Activated naive CD4-positive, alpha-beta T cell treated with anti-CD3 and anti-CD28 coated beads, Interleukin-2, amount 10 ng/mL, durations not matched to agents 7 days and 5 days (primary cell): Measurements from ENCODE around the gene SLC7A6OS.

Experiments used
- CTCF ChIA-PET: fragments of 350-600 bp; sonication (Branson Sonifier 250); formaldehyde crosslinking; loops from one replicate; lab custom pipeline; 2021; ENCODE audit warnings: antibody characterized with exemption; lab: Charles Lee
- DNase-seq: peaks from one replicate; pipeline ENCODE4 v3.0.0-alpha.2; 2020
- H3K27ac Mint-ChIP-seq: one replicate; pipeline ENCODE4 v1.8.0; 2021; ENCODE audit warnings: mild to moderate bottlenecking, moderate library complexity, mixed read lengths
- H3K27me3 Mint-ChIP-seq: one replicate; pipeline ENCODE4 v1.8.0; 2021; ENCODE audit warnings: mild to moderate bottlenecking, mixed read lengths
- H3K36me3 Mint-ChIP-seq: one replicate; pipeline ENCODE4 v1.8.0; 2021; ENCODE audit warnings: mixed read lengths
- H3K4me1 Mint-ChIP-seq: one replicate; pipeline ENCODE4 v1.8.0; 2021; ENCODE audit warnings: mixed read lengths
- H3K4me3 Mint-ChIP-seq: one replicate; pipeline ENCODE4 v1.8.0; 2021; ENCODE audit warnings: mild to moderate bottlenecking, moderate library complexity, mixed read lengths
- H3K9me3 Mint-ChIP-seq: one replicate; pipeline ENCODE4 v1.8.0; 2021; ENCODE audit warnings: mixed read lengths

Gene SLC7A6OS

DNA sequence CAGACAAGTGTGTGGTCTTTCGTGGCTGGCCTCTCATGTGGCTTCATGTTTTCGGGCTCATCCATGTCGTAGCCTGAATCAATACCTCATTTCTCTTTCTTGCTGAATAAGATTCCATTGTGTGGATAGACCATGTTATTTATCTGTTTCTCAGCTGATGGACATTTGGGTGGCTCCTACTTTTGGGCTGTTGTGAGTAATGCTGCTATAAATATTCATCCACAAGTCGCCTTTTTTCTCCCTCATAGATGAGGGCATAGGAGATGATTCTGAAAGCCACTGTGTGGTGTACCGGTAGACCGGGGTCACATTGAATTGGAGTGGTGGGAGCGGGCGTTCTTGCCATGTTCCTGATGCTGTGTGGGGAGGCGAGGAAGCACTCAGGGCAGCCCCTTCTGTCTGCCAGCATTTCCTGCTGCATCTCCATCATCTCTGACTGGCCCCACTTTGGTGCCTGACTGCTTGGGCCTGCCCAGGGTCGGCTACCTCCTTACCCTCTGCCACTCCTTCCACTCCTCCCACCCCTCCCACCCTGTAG, 40.1 kb upstream of the SLC7A6OS start:
- peaks cover 14% of the 10 kb centered on the region for H3K27me3 Mint-ChIP-seq
- no peaks in the 10 kb centered on the region for H3K9me3 Mint-ChIP-seq
- CTCF ChIA-PET, result no interaction called here
- peaks cover 84% of the 10 kb centered on the region for H3K36me3 Mint-ChIP-seq
- H3K4me1 Mint-ChIP-seq, result peaks cover 27% of the 10 kb centered on the region
- H3K27ac Mint-ChIP-seq, result no peak overlapping the region
- DNase-seq, result no peak
- no peak overlapping the region for H3K4me3 Mint-ChIP-seq

DNA sequence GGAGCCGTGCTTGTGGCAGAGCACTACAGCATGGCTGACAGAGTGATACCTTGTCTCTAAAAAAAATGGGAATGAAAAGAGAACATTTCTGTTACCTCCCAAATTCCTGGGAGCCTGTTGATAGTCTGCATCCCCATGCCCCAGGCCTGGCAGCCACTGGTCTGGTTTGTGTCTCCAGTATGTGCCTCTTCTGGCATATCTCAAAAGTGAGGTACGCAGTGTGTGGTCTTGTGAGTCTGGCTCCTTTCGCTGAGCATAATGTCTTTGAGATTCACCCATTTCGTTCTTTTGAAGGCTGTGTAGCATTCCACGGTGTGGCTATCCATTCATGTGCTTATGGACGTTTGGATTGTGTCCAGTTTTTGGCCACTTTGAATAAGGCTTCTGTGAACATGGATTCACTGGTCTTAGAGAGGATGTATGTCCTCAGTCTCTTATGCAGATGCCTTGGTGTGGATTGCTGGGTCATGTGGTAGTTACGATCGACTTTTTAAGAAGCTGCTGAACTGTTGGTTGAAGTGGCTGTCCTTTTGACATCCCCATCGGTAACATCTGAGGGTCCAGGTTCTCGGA, 39.2 kb upstream of the SLC7A6OS start:
- CTCF ChIA-PET, result interaction anchor here (1.0 kb wide), 1 partner anchor 86 kb away, joined by 3 read pairs; no protein-coding TSS in a partner anchor
- H3K4me1 Mint-ChIP-seq, result peaks cover 20% of the 10 kb centered on the region
- DNase-seq, result no peak
- H3K9me3 Mint-ChIP-seq, result no peaks in the 10 kb centered on the region
- no peak overlapping the region for H3K4me3 Mint-ChIP-seq
- H3K27me3 Mint-ChIP-seq, result peaks cover 6% of the 10 kb centered on the region
- peaks cover 79% of the 10 kb centered on the region for H3K36me3 Mint-ChIP-seq
- H3K27ac Mint-ChIP-seq, result no peak overlapping the region

DNA sequence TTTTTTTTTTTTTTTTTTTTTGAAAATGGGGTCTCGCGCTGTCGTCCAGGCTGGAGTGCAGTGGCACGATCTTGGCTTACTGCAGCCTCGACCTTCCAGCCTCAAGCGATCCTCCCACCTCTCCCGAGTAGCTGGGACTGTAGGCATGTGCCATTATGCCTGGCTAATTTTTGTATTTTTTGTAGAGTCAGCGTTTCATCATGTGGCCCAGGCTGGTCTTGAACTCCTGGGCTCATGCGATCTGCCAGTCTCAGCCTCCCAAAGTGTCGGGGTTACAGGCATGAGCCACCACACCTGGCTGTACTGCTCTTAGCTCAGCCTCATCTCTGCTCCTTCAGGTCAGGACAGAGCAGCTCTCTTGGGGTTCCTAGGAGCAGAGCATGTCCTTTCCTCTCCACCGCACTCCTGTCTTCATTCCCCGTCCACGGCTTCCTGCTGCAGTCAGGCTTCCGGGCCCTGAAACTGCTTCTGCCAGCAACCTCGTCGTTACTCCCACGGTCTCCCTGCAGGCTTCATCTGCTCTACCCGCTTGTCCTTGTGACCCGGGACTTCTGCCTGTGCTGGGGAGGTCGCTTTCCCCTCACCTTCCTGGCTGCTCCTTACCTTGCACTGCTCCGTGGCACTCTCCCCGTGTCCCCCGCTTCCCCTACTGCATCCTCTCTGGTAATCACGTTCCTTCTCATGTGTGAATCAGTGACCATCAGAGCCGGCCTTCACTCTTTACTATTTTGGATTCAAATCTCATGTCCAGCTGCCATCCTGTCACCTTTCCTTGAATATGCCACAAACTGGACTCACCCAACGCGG, 38.1 kb upstream of the SLC7A6OS start:
- CTCF ChIA-PET, result interaction anchor here (1.0 kb wide), 1 partner anchor 85 kb away, joined by 3 read pairs; no protein-coding TSS in a partner anchor
- Mint-ChIP-seq H3K4me1 (peaks cover 15% of the 10 kb centered on the region), H3K27me3 (peaks cover 5% of the 10 kb centered on the region), H3K4me3 (no peak overlapping the region), H3K27ac (no peak overlapping the region), H3K9me3 (no peaks in the 10 kb centered on the region), H3K36me3 (peaks cover 71% of the 10 kb centered on the region)
- DNase-seq, result no peak

DNA sequence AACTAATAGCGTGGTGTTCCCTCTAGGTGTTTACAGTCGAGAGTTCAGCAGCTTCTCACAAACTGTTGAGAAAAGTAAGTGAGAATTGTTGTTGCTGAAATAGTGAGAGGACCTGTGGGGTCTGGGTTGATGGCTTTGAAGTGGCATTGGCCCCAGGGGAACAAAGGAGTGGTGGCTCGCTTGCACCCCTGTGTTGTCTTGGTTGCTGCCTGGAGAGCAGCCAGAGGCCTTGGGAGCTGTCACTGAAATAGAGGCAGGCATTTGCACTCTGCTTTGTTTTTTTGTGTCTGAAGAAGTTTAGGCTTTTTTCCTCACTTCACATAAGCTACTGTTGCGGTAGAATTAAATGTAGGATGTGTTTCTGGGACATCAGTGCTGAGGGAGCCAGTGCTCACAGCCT, 36.9 kb upstream of the SLC7A6OS start:
- no peaks in the 10 kb centered on the region for H3K9me3 Mint-ChIP-seq
- H3K4me3 Mint-ChIP-seq, result no peak overlapping the region
- H3K4me1 Mint-ChIP-seq, result peaks cover 13% of the 10 kb centered on the region
- CTCF ChIA-PET, result interaction anchor here (1.1 kb wide), 1 partner anchor 85 kb away, joined by 3 read pairs; no protein-coding TSS in a partner anchor
- no peak overlapping the region for H3K27ac Mint-ChIP-seq
- no peaks in the 10 kb centered on the region for H3K27me3 Mint-ChIP-seq
- DNase-seq, result no peak
- H3K36me3 Mint-ChIP-seq, result peaks cover 67% of the 10 kb centered on the region

DNA sequence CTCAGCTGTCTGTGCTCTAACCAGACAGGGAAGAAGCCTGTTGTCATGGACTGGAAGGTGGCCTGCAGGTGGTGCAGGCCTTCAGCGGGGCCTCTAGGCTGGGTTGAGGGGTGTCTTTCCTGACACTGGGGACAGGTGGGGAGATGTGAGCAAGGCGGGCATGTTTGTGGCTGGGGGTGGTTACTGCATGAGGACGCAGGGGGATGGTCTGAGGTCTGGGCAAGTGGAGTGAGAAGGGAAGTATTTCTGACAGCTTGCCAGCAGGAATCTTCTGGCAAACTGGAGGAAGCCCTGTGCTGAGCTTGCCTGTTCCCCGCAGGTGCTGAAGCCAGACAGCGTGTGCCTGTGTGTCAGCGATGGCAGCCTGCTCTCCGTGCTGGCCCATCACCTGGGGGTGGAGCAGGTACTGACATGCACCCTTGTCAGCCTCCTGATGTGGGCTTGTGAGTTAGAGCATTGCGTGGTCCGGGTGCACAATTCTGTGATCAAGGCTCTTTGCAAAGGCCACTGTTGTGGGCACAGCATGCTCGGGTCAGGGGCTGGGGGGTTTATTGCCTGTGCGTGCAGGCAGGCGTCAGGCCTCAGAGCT, 36.2 kb upstream of the SLC7A6OS start:
- CTCF ChIA-PET, result interaction anchor here (1.1 kb wide), 1 partner anchor 85 kb away, joined by 3 read pairs; no protein-coding TSS in a partner anchor
- no peaks in the 10 kb centered on the region for H3K27me3 Mint-ChIP-seq
- H3K9me3 Mint-ChIP-seq, result no peaks in the 10 kb centered on the region
- H3K4me1 Mint-ChIP-seq, result peaks cover 13% of the 10 kb centered on the region
- H3K36me3 Mint-ChIP-seq, result peaks cover 67% of the 10 kb centered on the region
- DNase-seq, result no peak
- H3K4me3 Mint-ChIP-seq, result no peak overlapping the region
- H3K27ac Mint-ChIP-seq, result no peak overlapping the region

DNA sequence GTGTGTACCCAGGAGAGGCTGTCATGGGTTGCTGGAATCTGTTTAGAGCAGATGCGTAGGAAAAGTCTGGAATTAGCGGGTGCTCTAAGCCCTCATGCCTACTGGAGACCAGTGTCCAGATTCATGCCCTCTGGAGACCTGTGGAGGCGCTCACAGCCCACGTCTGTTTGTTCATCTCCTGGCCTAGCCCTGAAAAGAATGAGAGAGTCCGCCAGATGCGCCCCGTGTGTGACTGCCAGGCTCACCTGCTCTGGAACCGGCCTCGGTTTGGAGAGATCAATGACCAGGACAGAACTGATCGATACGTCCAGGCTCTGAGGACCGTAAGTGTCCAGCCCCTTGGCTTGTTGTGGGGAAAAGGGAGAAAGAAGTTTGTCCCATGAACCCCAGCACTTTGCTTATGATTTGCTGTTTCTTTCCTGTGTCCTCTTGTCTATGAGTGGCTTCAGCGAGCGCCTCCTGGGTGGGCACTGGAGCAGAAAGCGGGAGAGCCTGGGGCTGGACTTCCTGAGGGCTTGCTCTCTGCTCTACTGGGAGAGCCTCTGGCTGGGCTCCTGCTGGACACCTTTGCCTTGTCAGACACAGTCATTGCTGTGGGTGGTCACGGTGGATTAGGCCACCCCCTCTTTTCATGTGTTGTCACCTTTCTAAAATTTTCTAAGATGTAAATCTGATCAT, 35.4 kb upstream of the SLC7A6OS start:
- H3K9me3 Mint-ChIP-seq, result no peaks in the 10 kb centered on the region
- CTCF ChIA-PET, result interaction anchor here (0.8 to 1.7 kb wide), 2 partner anchors 10 to 82 kb away, joined by 3 to 4 read pairs; partner anchors contain the start of gene SLC7A6
- DNase-seq, result no peak
- no peaks in the 10 kb centered on the region for H3K27me3 Mint-ChIP-seq
- H3K36me3 Mint-ChIP-seq, result peaks cover 61% of the 10 kb centered on the region
- H3K4me3 Mint-ChIP-seq, result no peak overlapping the region
- H3K4me1 Mint-ChIP-seq, result peaks cover 13% of the 10 kb centered on the region
- H3K27ac Mint-ChIP-seq, result no peak overlapping the region

DNA sequence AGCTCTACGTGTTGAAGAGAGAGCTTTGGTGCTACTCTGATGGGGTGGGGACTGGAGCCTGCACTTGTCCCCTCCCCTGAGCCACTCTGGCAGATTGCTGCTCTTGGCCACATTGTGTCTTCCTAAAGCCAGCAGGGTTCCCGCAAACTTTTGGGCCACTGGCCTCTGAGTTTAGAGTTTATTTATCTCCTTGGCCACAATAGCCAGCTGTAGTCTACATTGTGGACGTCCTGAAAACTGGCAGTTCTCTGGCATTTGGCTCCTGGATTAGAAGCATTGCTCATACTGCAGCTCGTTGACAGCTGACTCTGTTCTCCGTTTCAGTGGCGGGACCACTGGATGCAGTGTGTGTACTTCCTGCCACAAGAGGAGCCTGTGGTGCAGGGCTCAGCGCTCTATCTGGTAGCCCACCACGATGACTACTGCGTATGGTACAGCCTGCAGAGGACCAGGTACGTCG, 34.6 kb upstream of the SLC7A6OS start:
- Mint-ChIP-seq H3K27me3 (no peaks in the 10 kb centered on the region), H3K27ac (no peak overlapping the region), H3K4me3 (no peak overlapping the region), H3K4me1 (peaks cover 15% of the 10 kb centered on the region), H3K9me3 (no peaks in the 10 kb centered on the region), H3K36me3 (peaks cover 67% of the 10 kb centered on the region)
- CTCF ChIA-PET, result interaction anchor here (0.6 to 1.7 kb wide), 4 partner anchors 10 to 81 kb away, joined by 3 to 4 read pairs (median 4); partner anchors contain the start of gene SLC7A6
- no peak for DNase-seq

DNA sequence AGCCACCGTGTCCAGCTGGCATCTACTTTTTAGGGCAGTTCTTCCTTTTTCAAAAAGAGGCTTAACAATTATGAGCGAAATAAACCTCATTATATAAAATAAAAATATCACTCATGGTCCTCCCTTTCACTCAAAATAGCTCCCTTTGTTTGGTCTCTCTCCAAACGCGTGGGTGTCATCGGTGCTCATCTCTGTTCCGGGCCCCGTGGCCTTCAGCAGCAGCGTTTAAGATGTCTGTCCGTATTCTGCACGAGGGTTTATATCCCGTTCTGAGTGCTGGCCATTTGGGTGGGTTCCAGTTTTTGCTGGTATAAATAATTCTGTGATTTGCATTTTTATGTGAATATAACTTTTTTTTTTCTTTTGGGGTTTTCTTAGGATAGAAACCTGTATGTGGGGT, 33.5 kb upstream of the SLC7A6OS start:
- CTCF ChIA-PET, result interaction anchor here (1.7 kb wide), 1 partner anchor 12 kb away, joined by 4 read pairs; no protein-coding TSS in a partner anchor
- Mint-ChIP-seq H3K4me1 (peaks cover 16% of the 10 kb centered on the region), H3K27ac (no peak overlapping the region), H3K4me3 (no peak overlapping the region), H3K27me3 (no peaks in the 10 kb centered on the region), H3K9me3 (no peaks in the 10 kb centered on the region), H3K36me3 (peaks cover 70% of the 10 kb centered on the region)
- DNase-seq, result no peak

DNA sequence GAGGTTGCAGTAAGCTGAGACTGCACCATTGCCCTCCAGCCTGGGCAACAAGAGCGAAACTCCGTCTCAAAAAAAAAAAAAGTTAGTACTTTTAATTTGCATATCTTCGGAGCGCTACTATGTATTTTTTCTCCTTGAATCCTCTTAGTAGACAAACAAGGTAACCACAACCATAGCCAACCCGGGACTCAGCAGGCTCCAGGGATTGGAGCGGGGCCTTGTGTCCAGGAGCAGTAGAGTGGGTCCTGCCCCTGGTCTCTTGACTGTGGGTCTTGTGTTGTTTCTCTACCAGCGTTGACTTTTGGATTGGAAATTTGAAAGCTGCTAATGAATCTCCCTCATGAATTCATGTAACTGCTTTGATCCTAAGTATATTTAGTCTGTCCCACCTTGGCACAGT, 32.4 kb upstream of the SLC7A6OS start:
- DNase-seq, result no peak
- Mint-ChIP-seq H3K27ac (peak overlapping the region; percentile 33), H3K4me3 (no peak overlapping the region), H3K9me3 (no peaks in the 10 kb centered on the region), H3K4me1 (peaks cover 16% of the 10 kb centered on the region), H3K36me3 (peaks cover 67% of the 10 kb centered on the region), H3K27me3 (no peaks in the 10 kb centered on the region)
- CTCF ChIA-PET, result no interaction called here

DNA sequence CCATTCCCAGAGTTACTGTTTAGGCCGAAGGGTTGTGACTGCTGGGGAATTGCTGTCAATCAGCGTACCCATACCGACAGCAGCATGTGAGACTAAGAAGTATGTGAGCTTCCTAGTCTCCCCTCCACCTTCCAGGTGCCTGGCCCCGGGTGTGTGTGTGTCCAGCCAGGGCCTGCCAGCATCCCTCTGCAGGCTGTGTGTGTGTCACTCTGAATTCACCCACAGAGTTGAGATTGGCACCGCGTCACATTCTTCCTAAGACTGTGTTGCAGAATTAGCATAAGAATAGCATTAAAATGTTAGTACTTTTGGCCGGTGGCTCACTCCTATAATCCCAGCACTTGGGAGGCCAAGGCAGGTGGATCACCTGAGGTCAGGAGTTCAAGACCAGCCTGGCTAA, 31.9 kb upstream of the SLC7A6OS start:
- H3K9me3 Mint-ChIP-seq, result no peaks in the 10 kb centered on the region
- no peak for DNase-seq
- H3K4me1 Mint-ChIP-seq, result peaks cover 13% of the 10 kb centered on the region
- H3K27me3 Mint-ChIP-seq, result no peaks in the 10 kb centered on the region
- CTCF ChIA-PET, result no interaction called here
- H3K4me3 Mint-ChIP-seq, result no peak overlapping the region
- H3K36me3 Mint-ChIP-seq, result peaks cover 67% of the 10 kb centered on the region
- H3K27ac Mint-ChIP-seq, result no peak overlapping the region

DNA sequence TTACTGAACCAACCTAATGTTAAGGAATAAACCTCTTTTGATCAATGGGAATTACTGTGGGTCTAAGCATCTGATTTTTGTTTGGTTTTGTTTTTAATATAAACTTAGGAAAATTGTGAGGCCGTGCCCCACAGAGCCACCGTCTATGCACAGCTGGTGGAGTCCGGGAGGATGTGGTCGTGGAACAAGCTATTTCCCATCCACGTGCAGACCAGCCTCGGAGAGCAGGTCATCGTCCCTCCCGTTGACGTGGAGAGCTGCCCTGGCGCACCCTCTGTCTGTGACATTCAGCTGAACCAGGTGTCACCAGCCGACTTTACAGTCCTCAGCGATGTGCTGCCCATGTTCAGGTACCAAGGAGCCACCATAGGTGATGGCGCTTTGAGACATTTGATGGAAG, 28.5 kb upstream of the SLC7A6OS start:
- CTCF ChIA-PET, result interaction anchor here (0.6 to 1.6 kb wide), 8 partner anchors 11 to 155 kb away, joined by 3 to 6 read pairs (median 3); partner anchors contain the start of gene SLC7A6
- Mint-ChIP-seq H3K4me3 (no peak overlapping the region), H3K27me3 (no peaks in the 10 kb centered on the region), H3K9me3 (no peaks in the 10 kb centered on the region), H3K4me1 (peaks cover 5% of the 10 kb centered on the region), H3K27ac (no peak overlapping the region), H3K36me3 (peaks cover 59% of the 10 kb centered on the region)
- DNase-seq, result no peak

DNA sequence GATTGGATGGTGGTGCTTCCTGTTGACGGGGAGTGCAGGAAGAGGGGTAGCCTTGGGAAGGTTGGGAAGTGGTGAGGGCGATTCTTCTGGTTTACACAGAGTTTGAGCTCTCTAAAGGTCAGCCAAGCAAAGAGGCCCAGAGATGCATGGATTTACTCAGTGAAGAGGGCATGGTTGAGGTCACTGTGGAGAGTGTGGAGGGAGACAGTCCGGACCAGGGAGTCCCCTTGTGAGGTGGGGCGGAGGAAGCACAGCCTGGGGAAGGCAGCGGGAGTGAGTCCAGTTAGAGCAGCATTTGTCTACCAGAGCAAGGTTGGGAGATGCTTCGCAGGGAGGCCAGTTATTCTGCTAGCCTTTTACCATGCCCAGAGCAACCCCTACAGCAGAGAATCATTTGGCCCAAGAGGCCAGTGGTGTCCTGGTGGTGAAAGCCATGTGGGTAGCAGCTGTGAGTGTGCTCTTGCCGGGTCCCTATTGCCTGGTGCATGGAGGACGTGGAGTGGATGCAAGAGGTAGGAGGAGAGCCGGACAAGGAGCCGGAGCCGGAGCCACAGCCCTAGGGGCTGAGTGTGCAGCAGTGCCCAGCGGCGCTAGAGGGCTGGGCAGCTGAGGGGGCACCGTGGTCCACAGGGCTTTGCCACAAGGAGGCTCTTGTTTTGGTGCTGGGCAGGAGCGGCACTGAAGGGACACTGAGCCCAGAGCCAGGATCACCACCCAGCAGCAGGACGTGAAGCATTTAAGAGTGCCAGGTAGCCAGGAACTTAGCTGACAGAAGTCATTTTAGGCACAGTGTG, 27.8 kb upstream of the SLC7A6OS start:
- Mint-ChIP-seq H3K4me1 (peaks cover 6% of the 10 kb centered on the region), H3K9me3 (no peaks in the 10 kb centered on the region), H3K36me3 (peaks cover 59% of the 10 kb centered on the region), H3K27ac (peak overlapping the region; percentile 4), H3K4me3 (no peak overlapping the region), H3K27me3 (no peaks in the 10 kb centered on the region)
- CTCF ChIA-PET, result no interaction called here
- DNase-seq, result no peak

DNA sequence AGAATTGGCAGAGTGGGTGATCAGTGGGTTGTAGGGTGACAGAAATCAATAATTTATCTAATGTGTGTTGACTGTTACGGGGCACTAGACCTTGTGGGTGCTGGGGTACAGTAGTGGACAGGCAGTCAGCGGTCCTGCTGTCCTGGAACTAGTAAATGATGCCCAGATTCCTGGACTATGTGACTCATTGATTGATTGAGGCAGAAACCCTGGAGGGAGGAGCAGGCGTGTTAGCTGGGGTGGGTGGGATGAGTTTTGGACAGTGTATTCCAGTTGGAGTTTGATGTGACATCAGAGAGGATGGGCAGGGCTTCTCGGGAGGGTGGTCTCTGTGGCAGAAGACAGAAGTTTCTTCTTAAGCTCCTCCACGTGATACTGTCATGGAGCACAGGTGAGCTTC, 24.4 kb upstream of the SLC7A6OS start:
- CTCF ChIA-PET, result interaction anchor here (0.7 to 23.2 kb wide), 4 partner anchors 10 to 194 kb away, joined by 3 to 432 read pairs (median 3); partner anchors contain the start of gene SLC7A6
- Mint-ChIP-seq H3K27ac (no peak overlapping the region), H3K36me3 (peaks cover 52% of the 10 kb centered on the region), H3K9me3 (no peaks in the 10 kb centered on the region), H3K4me1 (peaks cover 20% of the 10 kb centered on the region), H3K4me3 (no peak overlapping the region), H3K27me3 (no peaks in the 10 kb centered on the region)
- no peak for DNase-seq
